Kidney (tissue), 14 donors: Measurements from ENCODE around the gene ZDHHC11. TPM values are rescaled to one million over a fixed set of nuclear protein-coding genes. Genes with fewer than 3 reads are reported as not detected.
"Not testable (repeated sequence)": the region's sequence is repeated elsewhere in the genome, so short reads cannot be mapped to it uniquely, and the experiment has no call there.

ENCODE experiments used
- DNase-seq, 5 donors: peaks; one replicate each; pipeline ENCODE4 v3.0.0-alpha.2; 2013 to 2020
- FAIRE-seq: peaks from 2 replicates; lab custom pipeline; 2012; peaks lifted over from hg19 to GRCh38; lab: Jason Lieb, UNC
- H3K27ac ChIP-seq, 2 donors: one replicate each; pipeline ENCODE4 v1.7.0; 2013; ENCODE audit warnings: low read depth in 2 of 2, low read length in 2 of 2, inconsistent platforms in 1 of 2
- H3K27me3 ChIP-seq: one replicate; pipeline ENCODE4 v1.7.1; 2013; ENCODE audit warnings: low read length, inconsistent platforms; ENCODE audit not compliant: control insufficient read depth, insufficient read depth
- H3K36me3 ChIP-seq, 3 donors: one replicate each; pipeline versions ENCODE4 v1.7.0 to v1.7.1; 2013; ENCODE audit warnings: low read length in 3 of 3, control low read depth in 1 of 3, inconsistent platforms in 1 of 3; ENCODE audit not compliant: insufficient read depth in 3 of 3, control insufficient read depth in 2 of 3
- H3K4me1 ChIP-seq, 3 donors: one replicate each; pipeline versions ENCODE4 v1.7.0 to v1.7.1; 2013; ENCODE audit warnings: low read length in 3 of 3, inconsistent platforms in 1 of 3, low read depth in 1 of 3; ENCODE audit not compliant: control insufficient read depth in 2 of 3, insufficient read depth in 2 of 3
- H3K4me3 ChIP-seq, 3 donors: one replicate each; pipeline versions ENCODE4 v1.7.0 to v1.8.1; 2013; ENCODE audit warnings: low read length in 3 of 3, control low read depth in 1 of 3, inconsistent platforms in 1 of 3
- H3K9ac ChIP-seq, 3 donors: one replicate each; pipeline versions ENCODE4 v1.7.0 to v1.7.1; 2013; ENCODE audit warnings: low read length in 3 of 3, control low read depth in 1 of 3, inconsistent platforms in 1 of 3
- H3K9me3 ChIP-seq, 3 donors: one replicate each; pipeline versions ENCODE4 v1.7.0 to v1.7.1; 2013; ENCODE audit warnings: low read length in 3 of 3, control low read depth in 1 of 3, inconsistent platforms in 1 of 3; ENCODE audit not compliant: control insufficient read depth in 2 of 3, insufficient read depth in 1 of 3
- CTCF ChIP-seq: IDR thresholded peaks from 3 replicates; pipeline ENCODE4 v1.5.1; 2012; ENCODE audit warnings: mild to moderate bottlenecking, moderate library complexity, borderline replicate concordance; ENCODE audit not compliant: insufficient read depth; ENCODE audit errors: extremely low read depth
- intact Hi-C: fragments of 100-400 bp; cut with DNase I; formaldehyde crosslinking; loops from one replicate; pipeline ENCODE4 v1.11.1; 2022
- polyA plus RNA-seq: library from polyadenylated mRNA; stranded (reverse); fragments of 350-450 nt; fragmentation: Illumina TruSeq; extraction: RNeasy Lipid Tissue Mini Kit (QIAGEN cat#74804); gene quantifications from one replicate; pipeline ENCODE4 v1.2.3, GENCODE V29; 2014; ENCODE audit warnings: low read depth, low replicate concordance; ENCODE audit not compliant: insufficient read depth
- total RNA-seq: library from RNA; stranded (reverse); fragmentation: NEBNext Ultra II Directional; extraction: Animal tissue kit (Norgen Biotek cat#: 25700); gene quantifications from one replicate; pipeline ENCODE4 v1.2.1, GENCODE V29; 2021
- donor health status: control.
- donor health status: control.
- donor health status: control.
- donor health status: control.
- donor health status: control.
- donor health status: DM: yes; HTN: yes; CAD: no.
- donor health status: Normal renal cell carcinoma (clear cell type).

The ZDHHC11 gene
- total and polyA plus RNA-seq, 2 donors from 2014 or later, result 1.6 to 10.1 TPM

- H3K4me1 ChIP-seq, result no peaks in the 10 kb centered on the region
- no peak overlapping the region for H3K9ac ChIP-seq
- no peak for FAIRE-seq
- no peak for DNase-seq
- intact Hi-C loops, result no loop called here
- no peak overlapping the region for H3K27ac ChIP-seq
- no peak for TF ChIP-seq CTCF
- no peaks in the 10 kb centered on the region for H3K36me3 ChIP-seq
- H3K27me3 ChIP-seq, result no peaks in the 10 kb centered on the region
- H3K9me3 ChIP-seq, result peaks cover 0 to 2% (median 0%) of the 10 kb centered on the region in 3 donors
- no peak overlapping the region for H3K4me3 ChIP-seq
These were observed 31.7 kb downstream of the ZDHHC11 start for GRCh38 chr5:819078-819477.

GRCh38 chr5:816176-816575 lies 34.6 kb downstream of the ZDHHC11 start:
- H3K4me1 ChIP-seq, result no peaks in the 10 kb centered on the region
- no peak for TF ChIP-seq CTCF
- no peaks in the 10 kb centered on the region for H3K27me3 ChIP-seq
- H3K4me3 ChIP-seq, result no peak overlapping the region
- no peak for DNase-seq
- no peak for FAIRE-seq
- intact Hi-C loops, result no loop called here
- H3K9me3 ChIP-seq, result peaks cover 0 to 2% (median 0%) of the 10 kb centered on the region in 3 donors
- H3K36me3 ChIP-seq, result no peaks in the 10 kb centered on the region
- no peak overlapping the region for H3K9ac ChIP-seq
- H3K27ac ChIP-seq, result no peak overlapping the region

- no peak for TF ChIP-seq CTCF
- H3K27ac ChIP-seq, result no peak overlapping the region
- H3K4me3 ChIP-seq, result no peak overlapping the region
- no peak for DNase-seq
- intact Hi-C loops, result no loop called here
- no peaks in the 10 kb centered on the region for H3K27me3 ChIP-seq
- H3K4me1 ChIP-seq, result no peaks in the 10 kb centered on the region
- H3K9ac ChIP-seq, result no peak overlapping the region
- FAIRE-seq, result no peak
- H3K36me3 ChIP-seq, result no peaks in the 10 kb centered on the region
- peaks cover 0 to 2% (median 0%) of the 10 kb centered on the region in 3 donors for H3K9me3 ChIP-seq
These were observed 35.3 kb downstream of the ZDHHC11 start for GRCh38 chr5:815449-815848.

- H3K9me3 ChIP-seq, FAIRE-seq, H3K4me3 ChIP-seq, H3K27ac ChIP-seq, DNase-seq, intact Hi-C loops, H3K9ac ChIP-seq, H3K4me1 ChIP-seq, H3K27me3 ChIP-seq, H3K36me3 ChIP-seq: not testable (repeated sequence)
These were observed 37.2 kb downstream of the ZDHHC11 start for GRCh38 chr5:813575-813974.

- H3K4me1 ChIP-seq, H3K4me3 ChIP-seq, H3K9ac ChIP-seq, H3K27ac ChIP-seq, DNase-seq, intact Hi-C loops, H3K27me3 ChIP-seq, H3K36me3 ChIP-seq, H3K9me3 ChIP-seq: not testable (repeated sequence)
- FAIRE-seq, result peak; percentile 33
These were observed 39.4 kb downstream of the ZDHHC11 start for GRCh38 chr5:811384-811783.

- H3K9ac ChIP-seq, H3K27ac ChIP-seq, intact Hi-C loops, H3K4me1 ChIP-seq, H3K9me3 ChIP-seq, H3K27me3 ChIP-seq, H3K36me3 ChIP-seq, H3K4me3 ChIP-seq, FAIRE-seq, DNase-seq: not testable (repeated sequence)
These were observed 42.9 kb downstream of the ZDHHC11 start for GRCh38 chr5:807719-808514.
